GM18519 (cell line): ENCODE measurements around the gene PLPP2.

ENCODE experiments used
- ATAC-seq: cut with Tn5 transposase; IDR thresholded peaks from one replicate; pipeline ENCODE4 v1.9.1; 2021; ENCODE audit warnings: mild to moderate bottlenecking, moderate library complexity; ENCODE audit not compliant: unreplicated experiment, low FRiP score

The PLPP2 gene

GRCh38 chr19:291006-291521 is at the start of gene PLPP2:
TSS of gene PLPP2 (minus strand) at chr19:291403. CDS start at chr19:291336, 67 bp downstream.
- no peak for ATAC-seq

GRCh38 chr19:340620-341385 is 49.6 kb upstream of the PLPP2 start:
- ATAC-seq: no peak

- ATAC-seq: no peak
Observed at GRCh38 chr19:339262-339887, 48.2 kb upstream of the PLPP2 start.

- ATAC-seq: no peak
Observed at GRCh38 chr19:338421-338820, 47.2 kb upstream of the PLPP2 start.

- no peak for ATAC-seq
Observed at GRCh38 chr19:336067-336614, 44.9 kb upstream of the PLPP2 start.

GRCh38 chr19:335486-336066 is 44.4 kb upstream of the PLPP2 start:
- no peak for ATAC-seq

GRCh38 chr19:335072-335471 is 43.9 kb upstream of the PLPP2 start:
- ATAC-seq: no peak

GRCh38 chr19:334296-335071 is 43.3 kb upstream of the PLPP2 start:
- no peak for ATAC-seq

- ATAC-seq: no peak
Observed at GRCh38 chr19:330503-330902, 39.3 kb upstream of the PLPP2 start.

GRCh38 chr19:329876-330275 is 38.7 kb upstream of the PLPP2 start:
- ATAC-seq: no peak

GRCh38 chr19:328025-328505 is 36.9 kb upstream of the PLPP2 start:
- ATAC-seq: no peak

- ATAC-seq: no peak
Observed at GRCh38 chr19:327291-328024, 36.3 kb upstream of the PLPP2 start.

GRCh38 chr19:326871-327270 is 35.7 kb upstream of the PLPP2 start:
- ATAC-seq: no peak

GRCh38 chr19:325937-326565 is 34.8 kb upstream of the PLPP2 start:
- no peak for ATAC-seq

GRCh38 chr19:325173-325936 is 34.2 kb upstream of the PLPP2 start:
- ATAC-seq: no peak

- no peak for ATAC-seq
Observed at GRCh38 chr19:324716-325115, 33.5 kb upstream of the PLPP2 start.

GRCh38 chr19:322616-323015 is 31.4 kb upstream of the PLPP2 start:
- ATAC-seq: no peak

- no peak for ATAC-seq
Observed at GRCh38 chr19:318509-318774, 27.2 kb upstream of the PLPP2 start.
